Mesendoderm (in vitro differentiated cells): ENCODE data around the gene GRIP1.
A peak's percentile ranks its signal among the peaks of the same experiment; 100 is the strongest.

ENCODE experiments used
- DNase-seq: peaks from one replicate; pipeline ENCODE4 v3.0.0; 2013
- H2AK5ac ChIP-seq: 2 replicates; pipeline ENCODE4 v1.6.1; 2013; ENCODE audit warnings: low read length, inconsistent platforms
- H2BK120ac ChIP-seq: 2 replicates; pipeline ENCODE4 v1.6.1; 2013; ENCODE audit warnings: low read depth, mild to moderate bottlenecking, low read length, moderate library complexity, mixed read lengths
- H2BK15ac ChIP-seq: replicated peaks from 2 replicates; pipeline ENCODE4 v1.6.1; 2013; ENCODE audit warnings: low read depth, mild to moderate bottlenecking, moderate library complexity
- H2BK5ac ChIP-seq: 2 replicates; pipeline ENCODE4 v1.6.1; 2013; ENCODE audit warnings: low read length, inconsistent platforms
- H3K18ac ChIP-seq: 2 replicates; pipeline ENCODE4 v1.6.1; 2013; ENCODE audit warnings: mild to moderate bottlenecking, low read length, mixed read lengths
- H3K23ac ChIP-seq: one replicate; pipeline ENCODE4 v1.6.1; 2013; ENCODE audit warnings: low read length
- H3K27ac ChIP-seq: 2 replicates; pipeline ENCODE4 v1.5.1; 2013; ENCODE audit warnings: low read depth, mild to moderate bottlenecking, inconsistent platforms, low read length, moderate library complexity
- H3K27me3 ChIP-seq: 2 replicates; pipeline ENCODE4 v1.6.1; 2013; ENCODE audit warnings: low read length, control low read depth, mild to moderate bottlenecking, inconsistent platforms; ENCODE audit not compliant: insufficient read depth, poor library complexity
- H3K36me3 ChIP-seq: 2 replicates; pipeline ENCODE4 v1.6.1; 2013; ENCODE audit warnings: low read length, inconsistent platforms; ENCODE audit not compliant: control insufficient read depth, insufficient read depth
- H3K4ac ChIP-seq: one replicate; pipeline ENCODE4 v1.6.1; 2013; ENCODE audit warnings: low read depth, mild to moderate bottlenecking, low read length, moderate library complexity
- H3K4me1 ChIP-seq: 2 replicates; pipeline ENCODE4 v1.6.1; 2013; ENCODE audit warnings: low read depth, low read length, inconsistent platforms; ENCODE audit not compliant: control insufficient read depth
- H3K4me2 ChIP-seq: 2 replicates; pipeline ENCODE4 v1.6.1; 2013; ENCODE audit warnings: low read length
- H3K4me3 ChIP-seq: 2 replicates; pipeline ENCODE4 v1.5.1; 2013; ENCODE audit warnings: mild to moderate bottlenecking, low read length
- H3K56ac ChIP-seq: one replicate; pipeline ENCODE4 v1.6.1; 2013; ENCODE audit warnings: low read length
- H3K79me1 ChIP-seq: 2 replicates; pipeline ENCODE4 v1.6.1; 2013; ENCODE audit warnings: low read length, inconsistent platforms
- H3K79me2 ChIP-seq: 2 replicates; pipeline ENCODE4 v1.6.1; 2013; ENCODE audit warnings: mild to moderate bottlenecking, low read length; ENCODE audit not compliant: control insufficient read depth, insufficient read depth
- H3K9ac ChIP-seq: 2 replicates; pipeline ENCODE4 v1.6.1; 2013; ENCODE audit warnings: low read length, inconsistent platforms
- H4K5ac ChIP-seq: one replicate; pipeline ENCODE4 v1.6.1; 2013; ENCODE audit warnings: low read length
- H4K8ac ChIP-seq: one replicate; pipeline ENCODE4 v1.6.1; 2013; ENCODE audit warnings: low read depth, mild to moderate bottlenecking, control low read depth, low read length, moderate library complexity
- WGBS: extraction: QIAGEN DNeasy Blood & Tissue Kit; methylation state at CpG from one replicate; pipeline ENCODE4 v1.1.7; 2013; ENCODE audit warnings: low lambda C conversion rate, missing lambda C conversion rate; ENCODE audit not compliant: insufficient coverage; ENCODE audit errors: extremely low coverage; 5-methylcytosine and 5-hydroxymethylcytosine counted together

GRIP1 gene

GRCh38 chr12:66482351-66483203, 196.3 kb downstream of the GRIP1 start:
- Histone ChIP-seq H3K56ac (no peak overlapping the region), H3K9ac (no peak overlapping the region), H3K36me3 (no peaks in the 10 kb centered on the region), H2BK120ac (no peak overlapping the region), H3K4me2 (no peak overlapping the region), H3K79me1 (no peaks in the 10 kb centered on the region), H3K18ac (no peak overlapping the region), H2BK15ac (no peak overlapping the region), H2BK5ac (no peak overlapping the region), H3K4me3 (no peak overlapping the region), H4K5ac (no peak overlapping the region), H3K79me2 (no peaks in the 10 kb centered on the region), H3K4ac (no peak overlapping the region), H3K27ac (no peak overlapping the region), H2AK5ac (no peak overlapping the region), H4K8ac (no peak overlapping the region), H3K23ac (no peak overlapping the region), H3K27me3 (no peaks in the 10 kb centered on the region), H3K4me1 (no peaks in the 10 kb centered on the region)
- no CpG with 5 or more reads among the region's 3 CpGs for WGBS
- no peak for DNase-seq

- no peak overlapping the region for H2BK5ac ChIP-seq
- no peak overlapping the region for H3K18ac ChIP-seq
- no peak overlapping the region for H3K9ac ChIP-seq
- no peak overlapping the region for H3K4me2 ChIP-seq
- H3K23ac ChIP-seq = no peak overlapping the region
- H2AK5ac ChIP-seq = no peak overlapping the region
- no peak overlapping the region for H4K5ac ChIP-seq
- H3K4me1 ChIP-seq = peaks cover 3% of the 10 kb centered on the region
- H3K79me2 ChIP-seq = no peaks in the 10 kb centered on the region
- H3K4ac ChIP-seq = no peak overlapping the region
- H2BK120ac ChIP-seq = no peak overlapping the region
- H3K56ac ChIP-seq = no peak overlapping the region
- H4K8ac ChIP-seq = no peak overlapping the region
- DNase-seq = peak; percentile 42
- H3K36me3 ChIP-seq = no peaks in the 10 kb centered on the region
- no peak overlapping the region for H3K27ac ChIP-seq
- no peak overlapping the region for H2BK15ac ChIP-seq
- H3K79me1 ChIP-seq = no peaks in the 10 kb centered on the region
- H3K4me3 ChIP-seq = no peak overlapping the region
- no peaks in the 10 kb centered on the region for H3K27me3 ChIP-seq
Observed at GRCh38 chr12:66467932-66468331, 210.9 kb downstream of the GRIP1 start.

- H3K27ac ChIP-seq = no peak overlapping the region
- H3K79me1 ChIP-seq = no peaks in the 10 kb centered on the region
- H3K9ac ChIP-seq = no peak overlapping the region
- H3K27me3 ChIP-seq = no peaks in the 10 kb centered on the region
- peaks cover 3% of the 10 kb centered on the region for H3K4me1 ChIP-seq
- no peak overlapping the region for H4K8ac ChIP-seq
- H3K4me3 ChIP-seq = no peak overlapping the region
- H2AK5ac ChIP-seq = no peak overlapping the region
- DNase-seq = no peak
- no peak overlapping the region for H4K5ac ChIP-seq
- no peak overlapping the region for H3K56ac ChIP-seq
- H3K4ac ChIP-seq = no peak overlapping the region
- H2BK15ac ChIP-seq = no peak overlapping the region
- H3K4me2 ChIP-seq = no peak overlapping the region
- no peak overlapping the region for H3K23ac ChIP-seq
- H3K36me3 ChIP-seq = no peaks in the 10 kb centered on the region
- H3K79me2 ChIP-seq = no peaks in the 10 kb centered on the region
- no CpG with 5 or more reads among the region's 3 CpGs for WGBS
- no peak overlapping the region for H2BK120ac ChIP-seq
- H2BK5ac ChIP-seq = no peak overlapping the region
- no peak overlapping the region for H3K18ac ChIP-seq
Observed at GRCh38 chr12:66461331-66461730, 217.5 kb downstream of the GRIP1 start.

GRCh38 chr12:66459944-66460482, 218.9 kb downstream of the GRIP1 start:
- Histone ChIP-seq H3K27me3 (no peaks in the 10 kb centered on the region), H3K79me1 (no peaks in the 10 kb centered on the region), H2BK15ac (no peak overlapping the region), H3K36me3 (no peaks in the 10 kb centered on the region), H3K79me2 (no peaks in the 10 kb centered on the region), H4K5ac (no peak overlapping the region), H3K27ac (no peak overlapping the region), H3K9ac (no peak overlapping the region), H3K56ac (no peak overlapping the region), H2AK5ac (no peak overlapping the region), H3K23ac (no peak overlapping the region), H2BK5ac (no peak overlapping the region), H3K18ac (no peak overlapping the region), H3K4me2 (no peak overlapping the region), H3K4ac (no peak overlapping the region), H3K4me3 (no peak overlapping the region), H2BK120ac (no peak overlapping the region), H4K8ac (no peak overlapping the region), H3K4me1 (peaks cover 3% of the 10 kb centered on the region)
- DNase-seq = no peak
- no CpG with 5 or more reads among the region's 7 CpGs for WGBS

- no peak for DNase-seq
- no peak overlapping the region for H3K4me3 ChIP-seq
- H3K9ac ChIP-seq = no peak overlapping the region
Observed at GRCh38 chr12:66456612-66457011, 222.3 kb downstream of the GRIP1 start.

GRCh38 chr12:66453844-66454243, 225.0 kb downstream of the GRIP1 start:
- H3K9ac ChIP-seq = no peak overlapping the region
- no peak overlapping the region for H2BK5ac ChIP-seq

More at GRCh38 chr12:66456612-66457011, 222.3 kb downstream of the GRIP1 start:
- no peak overlapping the region for H3K4me2 ChIP-seq
- H3K23ac ChIP-seq = no peak overlapping the region
- no peak overlapping the region for H2BK15ac ChIP-seq
- no peaks in the 10 kb centered on the region for H3K27me3 ChIP-seq
- no peaks in the 10 kb centered on the region for H3K79me1 ChIP-seq
- no peak overlapping the region for H2BK5ac ChIP-seq
- H4K5ac ChIP-seq = no peak overlapping the region
- no peaks in the 10 kb centered on the region for H3K79me2 ChIP-seq
- no peak overlapping the region for H3K27ac ChIP-seq
- WGBS = 100% methylated on average over 1 of the region's 2 CpGs
- H3K4ac ChIP-seq = no peak overlapping the region
- H2BK120ac ChIP-seq = no peak overlapping the region
- no peaks in the 10 kb centered on the region for H3K4me1 ChIP-seq
- no peak overlapping the region for H2AK5ac ChIP-seq
- H3K56ac ChIP-seq = no peak overlapping the region
- H3K36me3 ChIP-seq = no peaks in the 10 kb centered on the region
- H4K8ac ChIP-seq = no peak overlapping the region
- no peak overlapping the region for H3K18ac ChIP-seq

More at GRCh38 chr12:66453844-66454243, 225.0 kb downstream of the GRIP1 start:
- H3K79me1 ChIP-seq = no peaks in the 10 kb centered on the region
- no peaks in the 10 kb centered on the region for H3K27me3 ChIP-seq
- H3K23ac ChIP-seq = no peak overlapping the region
- H3K4me2 ChIP-seq = no peak overlapping the region
- H4K5ac ChIP-seq = no peak overlapping the region
- no peak overlapping the region for H2AK5ac ChIP-seq
- H3K27ac ChIP-seq = no peak overlapping the region
- no peak overlapping the region for H3K18ac ChIP-seq
- no peak overlapping the region for H4K8ac ChIP-seq
- H3K36me3 ChIP-seq = no peaks in the 10 kb centered on the region
- no peaks in the 10 kb centered on the region for H3K4me1 ChIP-seq
- no peak overlapping the region for H3K4ac ChIP-seq
- H3K56ac ChIP-seq = no peak overlapping the region
- no peak overlapping the region for H3K4me3 ChIP-seq
- H2BK15ac ChIP-seq = no peak overlapping the region
- H2BK120ac ChIP-seq = no peak overlapping the region
- no peaks in the 10 kb centered on the region for H3K79me2 ChIP-seq
- no peak for DNase-seq
